T-cell (primary cell): ENCODE results near the gene RDH16. TPM values are rescaled to one million over a fixed set of nuclear protein-coding genes. Genes with fewer than 3 reads are reported as not detected.
"Not testable (repeated sequence)": the region's sequence is repeated elsewhere in the genome, so short reads cannot be mapped to it uniquely, and the experiment has no call there.

Source experiments
- ATAC-seq, 4 experiments: fragments of 200-7000 bp in 3 of 4; fragments of 150-1000 bp in 1 of 4; cut with Tn5 transposase; replicated peaks in 1 of 4; 1 replicate in 3 of 4; 2 replicates in 1 of 4; pipeline ENCODE4 v1.10.0; 2021; ENCODE audit warnings: moderate library complexity in 3 of 4, mild to moderate bottlenecking in 2 of 4, moderate number of reproducible peaks in 1 of 4
- CTCF ChIA-PET, 2 donors: fragments of 300-600 bp; sonication (Branson Sonifier 250); formaldehyde crosslinking; loops; one replicate each; lab custom pipeline; 2022; ENCODE audit warnings: antibody characterized with exemption in 2 of 2; lab: Charles Lee
- POLR2A ChIA-PET, 2 donors: fragments of 300-600 bp; sonication (Branson Sonifier 250); formaldehyde crosslinking; loops; one replicate each; lab custom pipeline; 2022; ENCODE audit warnings: antibody characterized with exemption in 2 of 2; lab: Charles Lee
- DNase-seq, 35 experiments: peaks; one replicate each; pipeline versions ENCODE4 v3.0.0 to v3.0.0-alpha.2; 2013 to 2023
- H3K27ac ChIP-seq: one replicate; pipeline ENCODE4 v1.5.1; 2013; ENCODE audit warnings: low read length
- H3K27me3 ChIP-seq, 2 experiments: replicated peaks in 1 of 2; 1 replicate in 1 of 2; 2 replicates in 1 of 2; pipeline versions ENCODE4 v1.6.1 to v1.7.0; 2013; ENCODE audit warnings: low read length in 1 of 2, mixed read lengths in 1 of 2; ENCODE audit not compliant: control insufficient read depth in 2 of 2, insufficient read depth in 2 of 2; ENCODE audit errors: extremely low read depth in 1 of 2
- H3K36me3 ChIP-seq, 2 donors: 1 replicate in 1 of 2; 2 replicates in 1 of 2; pipeline versions ENCODE4 v1.6.1 to v1.7.0; 2013; ENCODE audit warnings: low read length in 1 of 2; ENCODE audit not compliant: control insufficient read depth in 2 of 2, insufficient read depth in 1 of 2; ENCODE audit errors: extremely low read depth in 1 of 2
- H3K4me1 ChIP-seq, 2 experiments: 1 replicate in 1 of 2; 2 replicates in 1 of 2; pipeline versions ENCODE4 v1.6.1 to v1.7.0; 2013; ENCODE audit warnings: low read length in 2 of 2, mixed read lengths in 1 of 2; ENCODE audit not compliant: insufficient read depth in 2 of 2, control insufficient read depth in 1 of 2; ENCODE audit errors: extremely low read depth in 1 of 2
- H3K4me3 ChIP-seq, 2 donors: 1 replicate in 1 of 2; 2 replicates in 1 of 2; pipeline versions ENCODE4 v1.5.1 to v1.7.0; 2013; ENCODE audit warnings: mild to moderate bottlenecking in 2 of 2, low read length in 1 of 2, moderate library complexity in 1 of 2; ENCODE audit not compliant: control insufficient read depth in 1 of 2; ENCODE audit errors: extremely low read depth in 1 of 2
- H3K9me3 ChIP-seq: 2 replicates; pipeline ENCODE4 v1.7.0; 2013
- H3K27ac Mint-ChIP-seq, 2 donors: one replicate each; pipeline ENCODE4 v1.8.0; 2020 to 2021; ENCODE audit warnings: mild to moderate bottlenecking in 2 of 2, mixed read lengths in 2 of 2
- H3K27me3 Mint-ChIP-seq, 2 donors: one replicate each; pipeline ENCODE4 v1.8.0; 2021 to 2022; ENCODE audit warnings: mixed read lengths in 2 of 2
- H3K36me3 Mint-ChIP-seq: one replicate; pipeline ENCODE4 v1.8.0; 2021; ENCODE audit warnings: mixed read lengths
- H3K4me1 Mint-ChIP-seq, 3 donors: one replicate each; pipeline ENCODE4 v1.8.0; 2020 to 2022; ENCODE audit warnings: mixed read lengths in 3 of 3, mild to moderate bottlenecking in 1 of 3
- H3K4me3 Mint-ChIP-seq, 3 donors: one replicate each; pipeline ENCODE4 v1.8.0; 2020 to 2022; ENCODE audit warnings: mild to moderate bottlenecking in 3 of 3, mixed read lengths in 3 of 3, moderate library complexity in 3 of 3
- H3K9me3 Mint-ChIP-seq, 3 donors: one replicate each; pipeline ENCODE4 v1.8.0; 2020 to 2022; ENCODE audit warnings: mixed read lengths in 3 of 3
- WGBS: methylation state at CpG from one replicate; pipeline ENCODE4 v1.1.5; 2013; ENCODE audit warnings: missing lambda C conversion rate; ENCODE audit not compliant: insufficient coverage; 5-methylcytosine and 5-hydroxymethylcytosine counted together
- total RNA-seq, 35 experiments: library from RNA in 6 of 35; stranded (reverse) in 6 of 35; fragments of 120-200 nt in 1 of 35; gene quantifications; one replicate each; pipeline versions ENCODE4 v1.2.1 to v1.2.4 and lab custom pipeline; 2013 to 2026

The RDH16 gene
- total RNA-seq, 5 donors from 2014 or later (not counting 1 experiment from before 2014, with no cell fraction given): 0.98 to 1.6 (median 1.1) TPM

DNA sequence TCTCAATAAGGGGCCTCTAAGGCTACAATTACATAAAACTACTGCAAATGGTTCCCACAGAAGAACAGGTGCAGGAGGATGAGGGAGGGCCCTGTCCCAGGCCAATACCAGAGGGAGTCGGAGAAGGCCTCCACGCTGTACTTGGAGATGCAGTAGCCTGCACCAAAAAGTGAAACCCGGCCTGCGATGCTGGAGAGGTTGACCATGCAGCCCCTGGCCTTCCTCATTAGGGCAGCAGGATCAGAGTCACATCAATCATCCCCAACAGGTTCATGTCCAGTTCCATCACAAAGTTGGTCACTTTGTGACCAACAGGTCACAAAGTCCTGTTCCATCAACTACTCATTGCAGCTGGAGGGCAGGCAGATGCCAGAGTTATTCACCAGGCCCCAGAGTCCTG lies 26.0 kb upstream of the RDH16 start:
- WGBS: 84% methylated on average over 4 of the region's 4 CpGs
- H3K36me3 Mint-ChIP-seq: peaks cover 7% of the 10 kb centered on the region
- no peaks in the 10 kb centered on the region for H3K9me3 Mint-ChIP-seq
- ATAC-seq (no peak), DNase-seq (no peak)
- Histone ChIP-seq H3K4me3 (no peak overlapping the region), H3K36me3 (no peaks in the 10 kb centered on the region), H3K27ac (no peak overlapping the region), H3K9me3 (no peaks in the 10 kb centered on the region), H3K4me1 (peaks cover 0 to 8% of the 10 kb centered on the region in 2 experiments), H3K27me3 (no peaks in the 10 kb centered on the region)
- no peak overlapping the region for H3K27ac Mint-ChIP-seq
- no peak overlapping the region for H3K4me3 Mint-ChIP-seq
- ChIA-PET POLR2A (no interaction called here), CTCF (no interaction called here)
- H3K27me3 Mint-ChIP-seq: no peaks in the 10 kb centered on the region
- peaks cover 5 to 8% (median 6%) of the 10 kb centered on the region in 3 donors for H3K4me1 Mint-ChIP-seq

DNA sequence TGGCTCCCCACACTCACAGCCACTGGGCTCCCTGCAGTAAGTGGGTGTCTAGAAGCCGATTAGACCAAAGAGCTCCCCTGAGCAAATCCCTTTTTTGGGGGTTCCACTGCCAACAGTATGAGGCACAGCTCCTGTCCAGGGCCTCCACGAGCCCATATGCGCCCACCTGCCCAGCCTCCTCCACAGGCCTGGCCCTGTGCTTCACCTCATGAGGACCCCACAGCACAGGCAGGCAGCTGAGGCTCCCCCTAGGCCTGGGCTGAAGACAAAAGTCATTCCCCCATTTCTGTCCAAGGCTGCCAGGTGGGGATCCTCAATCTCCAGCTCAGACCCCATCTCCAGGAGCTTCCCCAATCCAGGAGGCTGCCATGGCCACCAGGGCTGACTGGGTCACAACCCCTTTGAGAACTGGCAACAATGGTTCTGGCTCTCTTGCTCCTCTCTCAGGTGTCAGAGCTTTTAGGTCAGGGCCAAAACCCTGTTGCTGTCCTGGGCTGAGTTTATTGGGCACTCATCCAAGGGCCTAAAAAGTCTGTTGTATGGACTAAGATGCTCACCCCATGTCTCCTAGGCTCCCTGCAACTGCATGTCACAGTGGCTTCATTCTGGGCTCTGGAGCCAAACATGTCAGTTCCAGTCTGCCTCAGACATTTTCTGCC lies 25.3 kb upstream of the RDH16 start:
- H3K4me1 ChIP-seq, H3K27me3 Mint-ChIP-seq, H3K4me3 Mint-ChIP-seq, H3K36me3 ChIP-seq, H3K27me3 ChIP-seq, CTCF ChIA-PET, H3K4me3 ChIP-seq, H3K27ac Mint-ChIP-seq, DNase-seq, H3K36me3 Mint-ChIP-seq, POLR2A ChIA-PET, H3K4me1 Mint-ChIP-seq, ATAC-seq, H3K9me3 Mint-ChIP-seq, H3K27ac ChIP-seq, H3K9me3 ChIP-seq: not testable (repeated sequence)
- 67% methylated on average over 2 of the region's 3 CpGs for WGBS

DNA sequence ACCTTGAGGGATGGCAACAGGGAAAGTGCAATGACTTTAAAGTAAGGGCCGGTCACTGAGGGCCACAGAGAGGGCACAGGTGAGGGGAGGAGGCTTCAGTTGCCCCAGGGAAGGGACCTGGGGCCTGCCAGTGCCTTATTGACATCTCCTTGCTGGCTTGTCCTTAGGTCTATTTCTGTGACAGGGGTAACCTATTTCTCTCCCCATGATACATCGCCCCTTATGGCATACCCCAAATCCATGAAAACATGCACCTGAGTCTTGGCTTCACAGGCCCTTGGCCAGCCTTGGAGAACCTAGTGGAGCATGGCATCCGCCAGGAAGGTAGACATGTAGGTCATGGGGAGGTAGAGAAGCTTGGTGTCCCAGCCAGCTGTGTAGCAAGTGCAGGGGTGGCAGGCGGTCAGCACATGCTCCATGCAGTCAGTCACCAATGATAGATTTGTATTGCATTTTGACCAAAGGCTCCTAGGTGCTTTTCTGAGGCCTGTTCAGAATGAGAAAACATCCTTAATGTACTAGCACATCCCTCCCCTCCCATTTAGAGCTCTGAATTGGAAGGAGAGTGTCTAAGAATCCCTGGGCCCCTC lies 23.6 kb upstream of the RDH16 start:
- ChIA-PET CTCF (interaction anchor here in 1 of 2 donors (0.6 kb wide), 1 partner anchor 478 kb away, joined by 3 read pairs; no protein-coding TSS in a partner anchor), POLR2A (no interaction called here)
- Mint-ChIP-seq H3K27me3 (no peaks in the 10 kb centered on the region), H3K27ac (no peak overlapping the region), H3K4me3 (no peak overlapping the region), H3K9me3 (no peaks in the 10 kb centered on the region), H3K36me3 (peaks cover 7% of the 10 kb centered on the region), H3K4me1 (peaks cover 0 to 1% (median 0%) of the 10 kb centered on the region in 3 donors)
- no peaks in the 10 kb centered on the region for H3K27me3 ChIP-seq
- no peaks in the 10 kb centered on the region for H3K4me1 ChIP-seq
- no peak overlapping the region for H3K27ac ChIP-seq
- 90% methylated on average over 2 of the region's 4 CpGs for WGBS
- no peaks in the 10 kb centered on the region for H3K9me3 ChIP-seq
- no peaks in the 10 kb centered on the region for H3K36me3 ChIP-seq
- H3K4me3 ChIP-seq: no peak overlapping the region
- ATAC-seq: no peak
- DNase-seq: no peak

DNA sequence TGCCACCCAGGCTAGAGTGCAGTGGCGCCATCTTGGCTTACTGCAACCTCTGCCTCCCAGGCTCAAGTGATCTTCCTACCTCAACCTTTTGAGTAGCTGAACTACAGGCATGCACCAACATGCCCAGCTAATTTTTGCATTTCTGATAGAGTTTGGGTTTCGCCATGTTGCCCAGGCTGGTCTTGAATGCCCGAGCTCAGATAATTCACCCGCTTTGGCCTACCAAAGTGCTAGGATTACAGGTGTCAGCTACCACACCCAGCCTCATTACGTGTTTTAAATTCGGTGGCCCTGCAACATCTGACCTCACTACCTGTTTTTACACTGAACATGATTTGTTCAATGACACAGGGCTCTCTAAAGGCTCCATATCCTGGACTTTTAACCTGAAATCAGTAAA lies 22.9 kb upstream of the RDH16 start:
- Mint-ChIP-seq H3K27ac (no peak overlapping the region), H3K9me3 (no peaks in the 10 kb centered on the region), H3K36me3 (peaks cover 7% of the 10 kb centered on the region), H3K4me3 (no peak overlapping the region), H3K27me3 (no peaks in the 10 kb centered on the region), H3K4me1 (no peaks in the 10 kb centered on the region)
- DNase-seq (no peak), ATAC-seq (no peak)
- ChIA-PET CTCF (no interaction called here), POLR2A (no interaction called here)
- no peak overlapping the region for H3K27ac ChIP-seq
- no peak overlapping the region for H3K4me3 ChIP-seq
- H3K9me3 ChIP-seq: no peaks in the 10 kb centered on the region
- 98% methylated on average over 5 of the region's 6 CpGs for WGBS
- H3K4me1 ChIP-seq: no peaks in the 10 kb centered on the region
- no peaks in the 10 kb centered on the region for H3K27me3 ChIP-seq
- no peaks in the 10 kb centered on the region for H3K36me3 ChIP-seq

DNA sequence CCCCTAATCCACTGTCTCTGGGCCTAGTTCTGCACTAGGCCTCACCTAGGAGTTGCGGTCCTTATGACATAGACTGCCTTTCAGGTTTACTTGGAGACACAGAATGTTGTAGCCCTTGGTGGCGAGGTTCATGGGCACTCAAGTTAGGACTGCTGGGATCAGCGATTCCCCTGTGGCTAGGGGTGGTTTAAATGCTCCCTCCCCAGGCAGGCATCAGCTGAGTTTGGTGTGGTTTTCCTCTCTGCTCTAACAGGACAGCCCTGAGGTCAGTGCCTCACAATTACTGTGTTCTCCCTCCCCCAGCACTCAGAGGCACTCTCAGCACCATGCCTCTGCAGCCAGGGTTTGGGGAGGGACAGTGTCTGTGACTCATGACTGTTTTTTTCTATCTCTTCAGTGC lies 22.2 kb upstream of the RDH16 start:
- no peak overlapping the region for H3K27ac ChIP-seq
- ChIA-PET POLR2A (no interaction called here), CTCF (no interaction called here)
- no peak overlapping the region for H3K4me3 ChIP-seq
- Mint-ChIP-seq H3K9me3 (no peaks in the 10 kb centered on the region), H3K27ac (no peak overlapping the region), H3K27me3 (no peaks in the 10 kb centered on the region), H3K4me1 (no peaks in the 10 kb centered on the region), H3K36me3 (peaks cover 7% of the 10 kb centered on the region), H3K4me3 (no peak overlapping the region)
- no peak for ATAC-seq
- WGBS: 89% methylated on average over 1 of the region's 3 CpGs
- no peaks in the 10 kb centered on the region for H3K36me3 ChIP-seq
- H3K9me3 ChIP-seq: no peaks in the 10 kb centered on the region
- H3K4me1 ChIP-seq: no peaks in the 10 kb centered on the region
- no peaks in the 10 kb centered on the region for H3K27me3 ChIP-seq
- DNase-seq: no peak

DNA sequence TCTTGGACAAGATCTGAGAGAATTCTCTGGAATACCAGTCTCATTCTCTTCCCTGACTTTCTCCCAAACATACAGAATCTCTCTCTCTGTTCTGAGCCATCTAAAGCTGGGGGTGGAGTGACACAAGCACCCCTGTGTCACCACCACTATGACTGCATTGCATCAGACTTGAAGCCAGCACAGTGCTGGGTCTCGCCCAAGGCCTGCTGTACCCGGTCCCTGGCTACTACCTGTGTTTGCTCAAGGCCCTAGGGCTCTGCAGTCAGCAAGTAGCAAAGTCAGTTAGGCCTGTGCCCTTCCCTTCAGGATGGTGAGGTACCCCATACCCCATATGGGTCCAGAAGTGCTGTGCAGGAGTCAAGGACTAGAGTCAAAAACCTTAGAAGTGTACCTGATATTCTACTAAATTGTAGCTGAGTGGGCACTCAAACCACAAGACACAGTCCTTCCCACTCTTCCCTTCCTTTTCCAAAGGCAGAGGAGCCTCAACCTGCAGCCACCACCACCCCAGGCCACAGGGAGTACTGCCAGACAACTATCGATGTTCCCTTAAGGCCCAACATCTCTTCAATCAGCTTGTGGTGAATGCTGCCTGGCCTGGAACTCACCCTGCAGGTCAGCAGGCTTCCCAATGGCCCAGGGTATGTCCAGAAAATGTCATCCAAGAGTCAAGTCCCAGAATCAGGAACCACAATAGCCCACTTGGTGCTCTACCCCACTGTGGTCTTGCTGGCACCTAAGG lies 21.2 kb upstream of the RDH16 start:
- peaks cover 7% of the 10 kb centered on the region for H3K36me3 Mint-ChIP-seq
- H3K27me3 Mint-ChIP-seq: no peaks in the 10 kb centered on the region
- H3K4me3 ChIP-seq: no peak overlapping the region
- ChIA-PET POLR2A (no interaction called here), CTCF (no interaction called here)
- no peaks in the 10 kb centered on the region for H3K36me3 ChIP-seq
- H3K9me3 Mint-ChIP-seq: no peaks in the 10 kb centered on the region
- H3K27me3 ChIP-seq: no peaks in the 10 kb centered on the region
- H3K27ac ChIP-seq: no peak overlapping the region
- no peak for DNase-seq
- no peak overlapping the region for H3K27ac Mint-ChIP-seq
- H3K9me3 ChIP-seq: no peaks in the 10 kb centered on the region
- no peak for ATAC-seq
- H3K4me3 Mint-ChIP-seq: no peak overlapping the region
- H3K4me1 ChIP-seq: no peaks in the 10 kb centered on the region
- no peaks in the 10 kb centered on the region for H3K4me1 Mint-ChIP-seq
- WGBS: 96% methylated on average over 3 of the region's 3 CpGs
